Measurements from ENCODE around the gene SHISA9.

DNA sequence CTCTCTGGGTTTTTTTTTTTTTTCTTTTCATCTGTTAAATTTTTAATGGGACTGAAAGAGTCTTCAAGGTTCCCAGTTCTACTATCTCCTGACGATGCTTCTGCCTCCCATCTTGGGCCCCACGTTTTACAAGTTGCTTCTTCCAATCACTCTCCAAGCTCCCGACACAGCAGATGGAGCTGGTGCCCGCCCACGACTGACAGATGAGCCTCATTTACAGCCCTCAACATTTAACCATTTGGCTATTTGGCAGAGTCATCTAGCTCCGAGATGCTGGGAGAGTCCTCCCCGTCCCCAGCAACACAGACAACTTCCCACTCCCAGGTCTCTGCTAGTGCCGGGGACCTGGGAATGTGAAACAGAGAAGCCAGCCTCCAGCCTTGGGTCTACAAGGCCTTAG lies 276.9 kb downstream of the SHISA9 start:
- no peak for TF ChIP-seq POLR2AphosphoS5 (IDR thresholded peaks at IDR 0.05; ENCODE audit: low read depth, low read length)
- TF ChIP-seq RXRA (IDR thresholded peaks at IDR 0.05; ENCODE audit: borderline replicate concordance, low read depth) = no peak

All from SK-N-SH (cell line).